Measurements from ENCODE around the gene MS4A15. TPM values are rescaled to one million over a fixed set of nuclear protein-coding genes. Genes with fewer than 3 reads are reported as not detected.

Gene MS4A15
- total and polyA plus RNA-seq, 7 donors: 0.04 TPM; not detected in 6

GRCh38 chr11:60777106-60777505, 20.4 kb downstream of the MS4A15 start:
- DNase-seq: no peak
- Histone ChIP-seq H3K9me3 (no peaks in the 10 kb centered on the region), H3K36me3 (no peaks in the 10 kb centered on the region), H3K4me1 (peaks cover 0 to 11% (median 7%) of the 10 kb centered on the region in 4 donors), H3K27me3 (no peaks in the 10 kb centered on the region), H3K4me3 (no peak overlapping the region), H3K27ac (no peak overlapping the region)
- TF ChIP-seq EP300 (IDR thresholded peaks at IDR 0.05) (no peak), POLR2A (IDR thresholded peaks at IDR 0.05) (no peak), POLR2AphosphoS5 (IDR thresholded peaks at IDR 0.05) (no peak)
- intact Hi-C loops (cut with DNase I): loop anchor here (5.0 to 10.0 kb wide), 2 partner anchors 65 to 358 kb away; partner anchors contain the start of gene CCDC86
- 59 to 60% methylated on average over 4 of the region's 4 CpGs for WGBS, 2 donors

- Histone ChIP-seq H3K27me3 (no peaks in the 10 kb centered on the region), H3K9me3 (no peaks in the 10 kb centered on the region), H3K27ac (no peak overlapping the region), H3K4me3 (no peak overlapping the region), H3K4me1 (peaks cover 0 to 11% (median 7%) of the 10 kb centered on the region in 4 donors), H3K36me3 (no peaks in the 10 kb centered on the region)
- WGBS, 2 donors: 23 to 51% methylated on average over 2 of the region's 2 CpGs
- DNase-seq: no peak
- intact Hi-C loops (cut with DNase I): loop anchor here (5.0 to 10.0 kb wide), 2 partner anchors 65 to 357 kb away; partner anchors contain the start of gene CCDC86
- TF ChIP-seq CTCF (IDR thresholded peaks at IDR 0.05) (no peak), POLR2AphosphoS5 (IDR thresholded peaks at IDR 0.05) (no peak)
These were observed 20.9 kb downstream of the MS4A15 start for GRCh38 chr11:60777572-60777971.

- no peak for DNase-seq
- H3K4me1 ChIP-seq: peaks cover 0 to 9% (median 6%) of the 10 kb centered on the region in 4 donors
- no peak overlapping the region for H3K4me3 ChIP-seq
- intact Hi-C loops (cut with DNase I): no loop called here
- H3K27me3 ChIP-seq: no peaks in the 10 kb centered on the region
- WGBS, 2 donors: 89 to 92% methylated on average over 2 of the region's 2 CpGs
- H3K9me3 ChIP-seq: no peaks in the 10 kb centered on the region
- no peaks in the 10 kb centered on the region for H3K36me3 ChIP-seq
- no peak for TF ChIP-seq CTCF (IDR thresholded peaks at IDR 0.05)
- TF ChIP-seq POLR2A (IDR thresholded peaks at IDR 0.05): no peak
- TF ChIP-seq EP300 (IDR thresholded peaks at IDR 0.05): no peak
- no peak for TF ChIP-seq POLR2AphosphoS5 (IDR thresholded peaks at IDR 0.05)
- no peak overlapping the region for H3K27ac ChIP-seq
These were observed 23.4 kb downstream of the MS4A15 start for GRCh38 chr11:60780065-60780464.

- TF ChIP-seq CTCF (IDR thresholded peaks at IDR 0.05): no peak
- no peak for TF ChIP-seq POLR2A (IDR thresholded peaks at IDR 0.05)
- TF ChIP-seq POLR2AphosphoS5 (IDR thresholded peaks at IDR 0.05): no peak
- TF ChIP-seq EP300 (IDR thresholded peaks at IDR 0.05): no peak
- no peaks in the 10 kb centered on the region for H3K36me3 ChIP-seq
- H3K4me1 ChIP-seq: peaks cover 0 to 2% (median 0%) of the 10 kb centered on the region in 4 donors
- H3K4me3 ChIP-seq: no peak overlapping the region
- no peaks in the 10 kb centered on the region for H3K9me3 ChIP-seq
- H3K27me3 ChIP-seq: no peaks in the 10 kb centered on the region
- intact Hi-C loops (cut with DNase I): no loop called here
- no peak overlapping the region for H3K27ac ChIP-seq
- DNase-seq: no peak
These were observed 24.1 kb downstream of the MS4A15 start for GRCh38 chr11:60780774-60781173.

- no peaks in the 10 kb centered on the region for H3K9me3 ChIP-seq
- H3K4me3 ChIP-seq: no peak overlapping the region
- H3K4me1 ChIP-seq: peaks cover 0 to 2% (median under 1%) of the 10 kb centered on the region in 4 donors
- TF ChIP-seq EP300 (IDR thresholded peaks at IDR 0.05): no peak
- no peak for TF ChIP-seq CTCF (IDR thresholded peaks at IDR 0.05)
- no peak for TF ChIP-seq POLR2AphosphoS5 (IDR thresholded peaks at IDR 0.05)
- TF ChIP-seq POLR2A (IDR thresholded peaks at IDR 0.05): no peak
- no peaks in the 10 kb centered on the region for H3K27me3 ChIP-seq
- H3K27ac ChIP-seq: no peak overlapping the region
- H3K36me3 ChIP-seq: no peaks in the 10 kb centered on the region
- 69 to 83% methylated on average over 7 of the region's 7 CpGs for WGBS, 2 donors
- intact Hi-C loops (cut with DNase I): no loop called here
- DNase-seq: no peak
These were observed 24.8 kb downstream of the MS4A15 start for GRCh38 chr11:60781286-60781980.

Measured in sigmoid colon (tissue), 7 donors.